ENCODE measurements around the gene CACNA2D3. TPM values are rescaled to one million over a fixed set of nuclear protein-coding genes. Genes with fewer than 3 reads are reported as not detected.
"Not testable (repeated sequence)": the region's sequence is repeated elsewhere in the genome, so short reads cannot be mapped to it uniquely, and the experiment has no call there.

CACNA2D3 gene
- total RNA-seq, 1 experiment from 2014 or later: not detected

DNA sequence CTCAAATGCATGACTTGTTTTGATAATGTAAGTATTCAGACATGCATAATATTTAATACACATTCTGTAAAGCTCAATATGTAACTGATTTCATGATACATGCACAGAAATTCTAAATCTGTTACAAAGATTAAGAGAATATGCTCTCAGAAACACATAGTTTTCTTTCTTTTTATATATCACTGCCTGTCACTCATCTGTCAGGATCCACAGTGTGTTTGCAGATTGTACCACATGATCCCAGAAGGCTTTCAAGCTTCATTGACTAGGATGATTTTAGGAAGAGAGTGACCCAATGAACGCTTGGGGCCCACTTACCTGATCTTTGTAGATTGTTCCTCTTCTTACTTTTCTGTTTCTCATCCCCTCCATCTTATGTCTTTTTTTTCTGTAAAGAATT, 261.9 kb downstream of the CACNA2D3 start:
- in situ Hi-C loops (cut with HindIII; ENCODE audit: low sequenced_read_pairs): no loop called here
- no peak for DNase-seq (ENCODE audit: low spot score)

DNA sequence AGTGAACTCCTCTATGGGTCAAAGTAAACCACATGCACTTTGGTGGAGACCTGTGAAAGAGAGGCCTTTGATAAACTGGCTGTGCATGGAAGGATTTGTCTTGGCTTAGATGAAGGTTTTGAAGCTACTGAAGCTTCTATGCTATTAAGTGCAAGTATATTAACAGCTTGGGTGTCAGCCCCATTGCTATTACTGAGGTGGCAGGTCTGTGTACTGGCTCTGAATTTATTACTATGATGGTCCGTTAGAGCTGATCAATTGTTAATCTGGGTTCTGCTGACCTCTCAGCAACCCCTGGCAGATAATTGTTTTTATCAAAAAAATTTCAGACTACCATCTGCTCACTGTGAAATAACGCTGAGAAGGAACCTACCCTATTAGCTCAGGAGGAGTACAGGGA, 268.2 kb downstream of the CACNA2D3 start:
- DNase-seq (ENCODE audit: low spot score): no peak
- in situ Hi-C loops (cut with HindIII; ENCODE audit: low sequenced_read_pairs): no loop called here

DNA sequence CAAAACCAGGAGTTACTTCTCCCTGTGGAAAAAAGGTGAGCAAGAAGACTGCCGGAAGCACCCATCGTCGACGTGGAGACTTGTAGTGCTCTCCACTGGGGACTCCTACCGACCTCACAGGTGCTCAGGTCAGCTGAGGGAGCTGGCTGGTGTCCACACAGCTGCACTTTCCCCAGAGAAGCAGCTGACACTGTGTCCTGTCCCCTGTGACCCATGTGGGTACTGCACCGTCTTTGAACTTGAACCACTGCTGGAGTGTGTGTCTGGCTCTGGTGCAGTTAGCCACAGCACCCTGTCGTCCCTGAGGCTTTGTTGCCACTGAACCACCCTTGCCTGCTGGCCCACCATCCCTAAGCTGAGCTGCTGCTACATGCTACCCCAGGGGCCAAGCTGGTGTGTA, 270.8 kb downstream of the CACNA2D3 start:
- DNase-seq (ENCODE audit: low spot score): no peak
- in situ Hi-C loops (cut with HindIII; ENCODE audit: low sequenced_read_pairs): no loop called here

DNA sequence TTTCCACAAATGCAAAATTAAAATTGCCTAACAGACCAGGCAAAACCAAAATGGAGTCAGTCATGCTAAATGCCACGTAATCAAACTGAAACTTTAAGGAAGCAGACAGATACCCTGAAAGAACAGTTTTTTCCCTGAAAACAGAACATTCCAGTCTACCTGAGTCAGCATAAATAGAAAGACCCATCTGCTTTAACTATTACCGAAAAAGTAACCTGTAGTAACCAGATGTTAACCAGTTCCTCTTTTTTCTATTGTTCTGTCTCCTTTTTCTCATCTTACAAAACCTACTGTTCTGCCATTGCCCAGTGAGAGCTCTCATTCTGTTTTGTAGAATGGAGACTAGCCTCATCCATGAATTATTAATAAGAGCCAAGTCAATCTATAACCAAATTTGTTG, 286.0 kb downstream of the CACNA2D3 start:
- no peak for DNase-seq (ENCODE audit: low spot score)

DNA sequence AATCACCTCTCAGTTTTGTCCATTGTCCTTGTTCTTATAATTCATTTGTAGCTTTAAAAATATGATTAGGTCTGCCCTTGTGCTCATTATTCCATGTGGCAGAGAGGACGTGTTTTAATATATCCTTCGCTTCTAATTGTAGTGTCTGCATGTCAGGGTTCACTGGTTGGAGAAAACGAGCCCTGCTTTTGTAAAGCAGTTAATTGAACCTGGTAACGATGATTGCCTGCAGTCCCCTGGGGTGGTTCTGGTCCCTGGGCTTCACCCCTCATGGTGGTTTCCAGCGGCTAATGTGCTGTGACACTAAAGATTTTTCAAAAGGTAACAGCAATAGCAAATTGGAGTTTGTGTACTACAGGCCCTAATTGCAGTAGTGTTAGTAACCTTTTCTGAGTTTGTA, 299.6 kb downstream of the CACNA2D3 start:
- DNase-seq (ENCODE audit: low spot score): no peak
- in situ Hi-C loops (cut with HindIII; ENCODE audit: low sequenced_read_pairs): no loop called here

More for the DNA sequence above, 286.0 kb downstream of the CACNA2D3 start:
- in situ Hi-C loops (cut with HindIII; ENCODE audit: low sequenced_read_pairs): no loop called here

DNA sequence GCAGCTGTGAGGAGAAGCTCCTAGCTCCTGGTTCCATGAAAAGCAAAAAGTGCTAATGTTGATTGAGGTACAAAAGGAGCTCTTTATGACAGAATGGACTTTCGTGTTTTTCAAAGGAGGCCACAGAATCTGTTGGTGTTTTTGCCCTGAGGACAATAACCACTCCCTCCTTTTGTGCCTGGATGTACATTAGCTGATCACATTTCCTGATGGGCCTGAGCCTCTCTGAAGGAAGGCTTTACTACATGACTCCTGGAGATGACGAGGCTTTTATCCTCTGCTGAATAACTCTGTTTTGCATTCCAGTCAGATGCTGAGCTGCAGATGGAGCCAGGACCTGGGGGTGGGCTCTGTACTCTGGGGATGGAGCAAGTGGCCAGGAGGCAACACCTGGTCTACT, 301.9 kb downstream of the CACNA2D3 start:
- no peak for DNase-seq (ENCODE audit: low spot score)
- in situ Hi-C loops (cut with HindIII; ENCODE audit: low sequenced_read_pairs): no loop called here

DNA sequence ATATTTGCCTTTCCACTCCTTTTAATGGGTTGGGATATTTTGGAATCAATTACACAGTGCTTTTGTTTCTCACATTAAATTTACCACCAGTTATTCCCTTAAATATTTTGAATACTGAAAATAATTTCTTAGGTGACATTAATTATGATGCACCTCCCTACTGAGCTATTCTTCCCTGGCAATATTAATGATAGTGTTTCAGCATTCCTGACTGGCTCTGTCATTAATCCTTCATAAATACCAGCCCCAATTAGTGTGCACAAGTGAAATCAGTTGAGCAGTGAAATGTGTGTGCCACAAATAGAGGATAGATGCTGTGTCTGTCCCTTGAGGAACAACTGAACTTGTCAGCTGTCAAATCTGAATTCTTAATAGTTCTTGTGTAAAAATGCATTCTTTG, 304.0 kb downstream of the CACNA2D3 start:
- in situ Hi-C loops (cut with HindIII; ENCODE audit: low sequenced_read_pairs): no loop called here

DNA sequence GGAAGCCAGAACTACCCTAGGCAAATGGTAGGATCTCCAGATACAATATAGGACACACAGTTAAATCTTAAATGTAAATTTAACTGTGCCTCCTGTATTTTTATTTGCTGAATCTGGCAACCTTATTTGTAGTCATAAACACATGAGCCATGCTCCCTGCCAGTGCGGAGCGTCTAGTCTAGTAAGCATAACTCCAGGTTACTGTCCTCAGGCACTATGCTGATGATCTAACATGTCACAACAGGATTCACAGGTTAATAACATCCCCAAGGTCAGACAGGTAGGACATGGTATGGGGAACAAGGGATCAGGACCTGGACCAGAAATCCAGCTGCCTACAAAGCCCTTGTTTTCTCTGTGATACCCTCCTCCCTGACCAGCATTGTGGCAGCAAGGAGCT, 305.1 kb downstream of the CACNA2D3 start:
- in situ Hi-C loops (cut with HindIII; ENCODE audit: low sequenced_read_pairs): no loop called here

More for the DNA sequence above, 304.0 kb downstream of the CACNA2D3 start:
- no peak for DNase-seq (ENCODE audit: low spot score)

DNA sequence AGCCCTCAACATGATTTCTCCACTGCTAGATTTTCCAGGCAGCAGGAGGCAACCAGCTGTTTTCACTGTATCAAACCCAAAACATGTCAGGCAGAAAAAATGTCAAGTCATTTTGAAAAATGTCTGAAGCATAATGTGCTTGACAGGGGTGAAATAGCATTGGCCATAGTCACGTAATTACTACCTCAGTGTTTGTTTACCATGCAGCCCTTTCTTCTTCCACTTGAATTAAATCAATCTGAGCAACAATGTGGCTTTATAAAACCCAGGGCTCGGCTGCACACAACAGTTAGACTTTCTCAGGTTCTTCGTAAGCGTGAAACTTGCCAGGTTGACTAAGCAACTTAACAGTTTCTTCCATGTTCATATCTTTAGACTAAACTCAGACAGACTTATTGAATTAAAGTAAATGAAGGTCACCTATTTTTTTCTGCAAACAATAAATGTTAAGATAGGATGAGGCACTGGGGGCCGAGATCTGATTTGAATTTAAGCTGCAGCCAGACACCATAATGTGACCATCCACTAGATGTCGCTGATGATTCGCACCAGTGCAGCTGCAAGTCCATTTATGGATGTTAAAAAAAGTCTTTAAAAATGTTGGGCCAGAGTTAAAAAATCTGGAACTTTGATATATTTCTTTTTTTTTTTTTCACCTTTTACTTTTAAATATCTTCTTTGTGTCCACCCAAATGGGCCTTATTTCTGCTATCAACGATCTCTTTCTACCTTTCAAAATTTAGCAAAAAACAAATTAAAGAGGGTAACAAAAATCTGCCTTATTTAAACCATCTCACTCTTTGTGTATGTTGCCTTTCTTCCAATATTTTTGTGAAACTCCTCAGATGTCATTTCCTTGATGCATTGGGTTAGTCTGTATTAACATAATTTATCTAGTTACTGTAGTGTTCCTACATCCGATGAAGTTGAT, 305.9 kb downstream of the CACNA2D3 start:
- peak; percentile 73 for DNase-seq (ENCODE audit: low spot score)
- in situ Hi-C loops (cut with HindIII; ENCODE audit: low sequenced_read_pairs): no loop called here

More for the DNA sequence above, 305.1 kb downstream of the CACNA2D3 start:
- DNase-seq (ENCODE audit: low spot score): no peak

DNA sequence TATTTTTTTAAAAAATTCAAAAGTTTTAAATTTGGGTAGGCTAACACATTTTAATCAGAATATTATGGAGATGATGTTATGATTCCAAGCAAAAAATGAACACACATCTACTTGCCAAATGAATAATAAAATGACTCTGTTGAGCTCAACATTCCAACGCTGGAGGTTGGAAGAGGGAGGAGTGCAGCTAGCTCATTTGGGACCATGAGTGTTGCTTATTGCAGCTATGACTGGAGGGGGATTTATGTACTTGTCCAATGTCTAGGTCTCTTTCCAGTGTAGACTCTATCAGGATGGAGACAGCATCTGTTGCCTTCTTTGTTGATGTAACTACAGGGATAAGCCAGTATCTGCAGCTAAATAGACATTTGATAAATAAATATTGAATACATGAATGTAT, 310.6 kb downstream of the CACNA2D3 start:
- no peak for DNase-seq (ENCODE audit: low spot score)
- in situ Hi-C loops (cut with HindIII; ENCODE audit: low sequenced_read_pairs): no loop called here

DNA sequence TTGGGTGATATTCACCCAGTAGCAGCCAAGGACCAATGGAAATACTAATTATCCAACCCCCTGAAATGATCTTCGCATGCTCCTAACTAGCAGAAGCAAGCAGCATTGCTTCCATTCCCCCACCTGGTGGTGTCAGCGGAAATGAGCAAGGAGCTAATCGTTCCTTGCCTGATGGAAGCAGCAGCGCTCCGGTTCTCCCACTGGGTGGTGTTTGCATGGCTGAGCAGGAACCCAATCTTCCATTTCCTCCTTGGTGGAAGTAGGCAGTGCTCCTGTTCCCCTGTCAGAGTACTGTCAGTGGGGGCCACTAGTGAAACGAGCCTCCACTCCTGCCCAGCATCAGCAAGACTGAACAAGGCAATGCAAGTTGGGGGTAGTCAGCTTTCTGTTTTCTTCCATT, 311.5 kb downstream of the CACNA2D3 start:
- DNase-seq (ENCODE audit: low spot score): no peak
- in situ Hi-C loops (cut with HindIII; ENCODE audit: low sequenced_read_pairs): no loop called here

DNA sequence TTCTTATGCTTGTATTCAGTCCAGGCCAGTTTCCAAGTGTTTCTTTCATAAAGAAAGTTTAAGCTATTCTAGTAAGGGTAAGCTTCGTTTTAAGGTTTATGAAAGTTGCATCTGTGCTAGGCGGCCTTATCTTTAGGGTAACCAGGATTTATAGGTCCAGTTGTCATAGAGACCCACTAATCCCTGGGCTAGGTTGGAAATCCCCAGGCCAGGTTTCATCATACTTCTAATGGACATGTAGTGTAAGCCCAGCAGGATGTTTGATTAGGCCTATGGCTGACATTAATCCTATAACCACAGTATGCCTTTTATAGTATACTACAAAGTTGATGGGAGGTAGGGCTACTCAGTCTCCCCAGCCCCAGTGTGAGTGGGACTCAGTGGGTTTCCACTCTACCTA, 312.4 kb downstream of the CACNA2D3 start:
- no peak for DNase-seq (ENCODE audit: low spot score)
- in situ Hi-C loops (cut with HindIII; ENCODE audit: low sequenced_read_pairs): no loop called here

DNA sequence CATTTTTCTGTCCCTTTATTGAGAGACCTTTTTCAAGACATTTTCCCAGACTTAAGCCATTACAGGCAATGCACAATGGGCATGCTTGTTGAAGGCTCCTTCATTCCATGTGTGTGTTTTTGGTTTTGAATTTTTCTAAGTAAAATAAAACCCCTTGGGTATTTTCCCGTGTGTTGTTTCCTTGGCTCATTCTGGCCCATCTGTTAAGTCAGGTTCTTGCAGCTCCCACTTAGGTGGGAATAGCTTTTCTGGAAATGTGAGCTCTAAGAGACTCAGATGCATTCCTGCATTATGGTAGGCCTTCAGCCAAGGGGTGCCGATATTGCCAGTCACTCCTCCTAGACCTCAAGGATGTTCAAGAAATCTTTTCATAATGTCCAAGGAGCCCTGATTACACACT, 314.9 kb downstream of the CACNA2D3 start:
- in situ Hi-C loops (cut with HindIII; ENCODE audit: low sequenced_read_pairs): no loop called here
- DNase-seq (ENCODE audit: low spot score): no peak

DNA sequence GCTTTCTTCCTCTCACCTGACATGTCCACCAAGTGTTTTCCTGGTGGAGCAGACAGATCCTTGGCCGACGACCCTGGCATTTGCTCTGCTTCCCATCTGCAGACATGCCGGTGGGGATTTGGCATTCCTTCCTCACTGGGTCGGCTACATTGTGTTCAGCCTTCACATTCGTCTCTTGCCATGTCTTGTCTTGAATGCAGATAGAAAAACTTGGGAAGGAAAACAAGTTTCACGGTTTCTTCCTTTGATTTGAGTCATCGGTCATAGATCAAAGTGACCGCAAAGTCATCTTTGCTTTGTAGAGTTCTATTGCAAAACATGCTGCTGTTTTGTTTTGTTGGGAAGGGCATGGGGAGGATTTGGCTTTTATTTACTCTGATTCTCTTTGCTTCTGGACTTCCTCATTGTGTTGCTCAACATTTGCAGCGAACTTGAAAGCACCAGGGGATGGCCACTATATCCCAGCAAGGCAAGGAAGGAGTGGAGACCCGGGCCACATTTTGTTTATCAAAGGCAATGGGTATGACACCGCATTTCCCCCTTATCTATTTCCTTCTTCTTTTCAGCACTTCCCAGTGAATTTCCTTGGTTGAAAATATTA, 321.3 kb downstream of the CACNA2D3 start:
- in situ Hi-C loops (cut with HindIII; ENCODE audit: low sequenced_read_pairs): no loop called here
- peak; percentile 81 for DNase-seq (ENCODE audit: low spot score)

DNA sequence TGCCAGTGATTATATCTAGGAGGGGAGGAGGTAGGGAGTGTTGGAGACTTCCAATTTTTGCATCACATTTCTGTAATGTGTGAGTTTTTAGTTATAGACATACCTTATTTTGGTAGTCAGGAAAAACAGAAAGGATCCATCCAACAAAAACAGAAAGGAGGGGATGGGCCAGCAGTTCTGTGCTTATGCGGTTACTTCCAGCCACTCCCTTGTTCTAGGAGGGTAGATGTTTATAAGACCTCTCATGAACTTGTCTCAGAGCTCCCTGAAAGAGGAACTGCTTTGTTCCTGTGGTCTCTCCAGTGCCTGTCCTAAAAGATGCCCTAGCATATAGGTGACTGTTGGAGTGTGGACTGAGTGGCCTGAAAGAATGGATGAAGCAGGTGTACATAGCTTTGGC, 323.3 kb downstream of the CACNA2D3 start:
- in situ Hi-C loops (cut with HindIII; ENCODE audit: low sequenced_read_pairs): no loop called here
- DNase-seq (ENCODE audit: low spot score): no peak

DNA sequence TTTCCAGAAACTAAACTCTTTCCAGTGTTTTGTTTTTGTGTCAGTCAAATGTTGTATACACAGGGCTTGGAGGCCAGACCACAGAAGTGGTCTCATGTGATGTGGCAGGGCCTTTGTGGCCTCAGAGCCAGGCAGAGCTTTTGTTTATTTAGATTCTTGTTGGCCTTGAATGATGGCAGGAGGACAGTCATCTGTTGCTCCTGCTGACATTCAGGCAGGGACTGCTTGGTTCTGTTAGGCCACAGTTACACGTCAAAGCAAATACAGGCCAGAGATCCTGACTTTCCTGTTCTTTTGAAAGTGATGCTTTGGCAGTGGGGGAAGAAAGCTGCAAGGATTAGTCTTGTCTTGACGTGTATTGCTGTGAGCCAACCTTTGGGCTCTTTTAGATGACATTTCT, 325.1 kb downstream of the CACNA2D3 start:
- no peak for DNase-seq (ENCODE audit: low spot score)
- in situ Hi-C loops (cut with HindIII; ENCODE audit: low sequenced_read_pairs): no loop called here

DNA sequence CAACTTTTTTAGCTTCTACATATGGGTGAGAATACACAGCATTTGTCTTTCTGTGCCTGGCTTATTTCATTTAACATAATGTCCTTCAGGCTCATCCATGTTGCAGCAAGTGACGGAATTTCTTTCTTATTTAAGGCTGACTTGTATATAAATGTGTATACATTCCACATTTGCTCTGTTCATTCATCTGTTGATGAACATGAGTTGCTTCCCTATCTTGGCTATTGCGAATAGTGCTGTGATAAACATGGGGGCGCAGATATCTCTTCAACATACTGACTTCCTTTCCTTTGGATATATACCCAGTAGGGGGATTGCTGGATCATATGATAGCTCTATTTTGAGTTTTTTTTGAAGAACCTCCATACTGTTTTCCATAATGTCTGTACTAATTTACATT, 332.5 kb downstream of the CACNA2D3 start:
- in situ Hi-C loops (cut with HindIII; ENCODE audit: low sequenced_read_pairs): no loop called here
- DNase-seq (ENCODE audit: low spot score): no peak

DNA sequence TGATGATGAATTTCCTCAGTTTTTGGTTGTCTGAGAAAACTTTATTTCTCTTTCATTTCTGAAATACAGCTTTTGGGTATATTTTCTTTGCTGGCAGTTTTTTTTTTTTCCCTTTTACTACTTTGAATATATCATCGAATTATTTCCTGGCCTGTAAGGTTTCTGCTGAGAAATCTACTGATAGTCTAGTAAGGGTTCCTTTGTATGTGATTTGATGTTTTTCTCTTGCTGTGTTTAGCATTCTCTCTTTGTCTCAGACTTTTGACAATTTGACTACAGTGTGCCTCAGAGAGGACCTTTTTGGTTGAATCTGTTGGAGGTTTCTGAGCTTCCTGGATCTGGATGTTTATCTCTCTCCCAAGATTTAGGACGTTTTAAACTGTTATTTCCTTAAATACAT, 336.0 kb downstream of the CACNA2D3 start:
- DNase-seq (ENCODE audit: low spot score): no peak
- in situ Hi-C loops (cut with HindIII; ENCODE audit: low sequenced_read_pairs): no loop called here

DNA sequence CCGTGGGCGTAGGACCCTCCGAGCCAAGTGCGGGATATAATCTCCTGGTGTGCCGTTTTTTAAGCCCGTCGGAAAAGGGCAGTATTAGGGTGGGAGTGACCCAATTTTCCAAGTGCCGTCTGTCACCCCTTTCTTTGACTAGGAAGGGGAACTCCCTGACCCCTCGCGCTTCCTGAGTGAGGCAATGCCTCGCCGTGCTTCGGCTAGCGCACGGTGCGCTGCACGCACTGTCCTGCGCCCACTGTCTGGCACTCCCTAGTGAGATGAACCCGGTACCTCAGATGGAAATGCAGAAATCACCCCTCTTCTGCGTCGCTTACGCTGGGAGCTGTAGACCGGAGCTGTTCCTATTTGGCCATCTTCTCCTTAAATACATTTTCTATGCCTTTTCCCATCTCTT, 342.2 kb downstream of the CACNA2D3 start:
- DNase-seq (ENCODE audit: low spot score); in situ Hi-C loops (cut with HindIII; ENCODE audit: low sequenced_read_pairs): not testable (repeated sequence)

DNA sequence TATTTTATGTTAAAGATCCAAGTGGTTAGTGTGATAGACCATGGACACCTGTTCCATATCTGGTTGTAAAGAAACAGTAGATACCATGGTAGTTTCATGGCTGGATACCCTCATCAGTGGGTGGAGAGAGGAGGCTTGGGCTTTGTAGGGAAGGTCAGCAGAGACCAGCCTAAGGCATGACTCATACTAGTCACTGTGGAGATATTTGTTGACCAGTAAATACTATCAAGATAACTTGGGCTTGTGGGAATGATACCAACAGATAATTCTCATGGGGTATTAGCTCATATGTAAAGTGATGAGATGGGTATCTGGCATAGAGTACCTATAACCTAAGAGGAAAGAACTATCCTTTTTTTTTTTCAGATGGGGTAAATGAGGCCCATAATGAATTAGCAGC, 354.5 kb downstream of the CACNA2D3 start:
- in situ Hi-C loops (cut with HindIII; ENCODE audit: low sequenced_read_pairs): no loop called here
- no peak for DNase-seq (ENCODE audit: low spot score)
